Smooth muscle cell (in vitro differentiated cells): Measurements from ENCODE around the gene DCPS. TPM values are rescaled to one million over a fixed set of nuclear protein-coding genes. Genes with fewer than 3 reads are reported as not detected.
"Not testable (repeated sequence)": the region's sequence is repeated elsewhere in the genome, so short reads cannot be mapped to it uniquely, and the experiment has no call there.

Experiments
- DNase-seq: peaks from one replicate; lab custom pipeline; 2025; ENCODE audit not compliant: unreplicated experiment; lab: John Stamatoyannopoulos, UW
- H2AFZ ChIP-seq: fragments of 200-600 bp; sonication (generic); 2 replicates; pipeline ENCODE4 v1.6.0; 2016; ENCODE audit warnings: antibody characterized with exemption, low read depth, mild to moderate bottlenecking
- H3F3A ChIP-seq: fragments of 200-600 bp; sonication (generic); 2 replicates; pipeline ENCODE4 v1.6.0; 2017; ENCODE audit warnings: antibody characterized with exemption, low read depth
- H3K27ac ChIP-seq: fragments of 200-600 bp; sonication (generic); 2 replicates; pipeline ENCODE4 v1.5.1; 2016; ENCODE audit warnings: low read depth, mild to moderate bottlenecking
- H3K27me3 ChIP-seq: fragments of 200-600 bp; sonication (generic); 2 replicates; pipeline ENCODE4 v1.6.1; 2016; ENCODE audit warnings: low read depth, mild to moderate bottlenecking
- H3K36me3 ChIP-seq: fragments of 200-600 bp; sonication (generic); 2 replicates; pipeline ENCODE4 v1.5.1; 2016; ENCODE audit warnings: low read depth
- H3K4me1 ChIP-seq: fragments of 200-600 bp; sonication (generic); 2 replicates; pipeline ENCODE4 v1.5.1; 2016; ENCODE audit warnings: low read depth
- H3K4me2 ChIP-seq: fragments of 200-600 bp; sonication (generic); 2 replicates; pipeline ENCODE4 v1.6.0; 2016; ENCODE audit warnings: mild to moderate bottlenecking
- H3K4me3 ChIP-seq: fragments of 200-600 bp; sonication (generic); 2 replicates; pipeline ENCODE4 v1.5.1; 2016; ENCODE audit warnings: mild to moderate bottlenecking
- H3K79me2 ChIP-seq: fragments of 200-600 bp; sonication (generic); 2 replicates; pipeline ENCODE4 v1.6.0; 2016; ENCODE audit warnings: low read depth, mild to moderate bottlenecking
- H3K9ac ChIP-seq: fragments of 200-600 bp; sonication (generic); 2 replicates; pipeline ENCODE4 v1.6.0; 2016; ENCODE audit warnings: low read depth
- H3K9me3 ChIP-seq: fragments of 200-600 bp; sonication (generic); replicated peaks from 2 replicates; pipeline ENCODE4 v1.5.1; 2016; ENCODE audit warnings: low read depth
- H4K20me1 ChIP-seq: fragments of 200-600 bp; sonication (generic); 2 replicates; pipeline ENCODE4 v1.6.0; 2016; ENCODE audit warnings: low read depth
- WGBS: methylation state at CpG from one replicate; pipeline ENCODE4 v1.1.7; 2016; ENCODE audit warnings: low lambda C conversion rate; 5-methylcytosine and 5-hydroxymethylcytosine counted together
- polyA plus RNA-seq: library from polyadenylated mRNA; unstranded; fragments of >200 nt; fragmentation: Nextera tagmentation; extraction: Ambion mirVana; gene quantifications from 2 replicates; pipeline ENCODE4 v1.2.1, GENCODE V29; 2016
- total RNA-seq: library from RNA; depleted of rRNA; stranded (reverse); fragments of >200 nt; gene quantifications from 2 replicates; pipeline ENCODE4 v1.2.3, GENCODE V29; 2014
- TF ChIP-seq, protein P1 (sequence below): fragments of 200-600 bp; sonication (generic); IDR thresholded peaks from 2 replicates; pipeline ENCODE4 v1.5.1; 2017; ENCODE audit warnings: borderline replicate concordance, mild to moderate bottlenecking, antibody characterized with exemption; ENCODE audit not compliant: insufficient read depth, poor library complexity, severe bottlenecking

DCPS gene
- total and polyA plus RNA-seq, 2 experiments from 2014 or later, result 19.0 to 25.4 TPM

DNA sequence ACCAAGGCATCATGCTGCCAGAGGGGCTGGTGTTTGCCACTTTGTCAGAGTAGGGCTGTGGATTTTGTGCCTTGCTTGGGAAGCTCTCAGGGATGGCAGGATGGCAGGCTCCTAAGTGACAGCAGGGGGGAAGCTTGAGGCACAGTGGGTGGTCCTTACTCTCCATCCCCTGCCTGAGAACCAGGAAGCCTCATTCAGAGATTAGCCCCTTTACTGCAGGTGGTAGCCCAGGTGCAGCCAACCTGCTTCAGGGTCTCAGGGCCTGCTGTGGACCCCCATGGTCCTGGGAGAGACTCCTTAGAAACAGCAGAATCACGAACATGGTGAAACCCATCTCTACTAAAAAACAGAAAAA, 42.7 kb downstream of the DCPS start:
- H2AFZ ChIP-seq, result no peak overlapping the region
- peaks cover 23% of the 10 kb centered on the region for H3K79me2 ChIP-seq
- no peak overlapping the region for H3K4me3 ChIP-seq
- 82% methylated on average over 1 of the region's 1 CpG for WGBS
- no peaks in the 10 kb centered on the region for H3K27me3 ChIP-seq
- no peaks in the 10 kb centered on the region for H3K9me3 ChIP-seq
- H3F3A ChIP-seq, result peaks cover 33% of the 10 kb centered on the region
- no peaks in the 10 kb centered on the region for H4K20me1 ChIP-seq
- peak overlapping the region; percentile 64 for H3K4me2 ChIP-seq
- DNase-seq, result no peak
- H3K4me1 ChIP-seq, result peaks cover 23% of the 10 kb centered on the region
- peak overlapping the region; percentile 87 for H3K27ac ChIP-seq
- H3K36me3 ChIP-seq, result no peaks in the 10 kb centered on the region
- H3K9ac ChIP-seq, result peak overlapping the region; percentile 44
- TF ChIP-seq, protein P1, sequence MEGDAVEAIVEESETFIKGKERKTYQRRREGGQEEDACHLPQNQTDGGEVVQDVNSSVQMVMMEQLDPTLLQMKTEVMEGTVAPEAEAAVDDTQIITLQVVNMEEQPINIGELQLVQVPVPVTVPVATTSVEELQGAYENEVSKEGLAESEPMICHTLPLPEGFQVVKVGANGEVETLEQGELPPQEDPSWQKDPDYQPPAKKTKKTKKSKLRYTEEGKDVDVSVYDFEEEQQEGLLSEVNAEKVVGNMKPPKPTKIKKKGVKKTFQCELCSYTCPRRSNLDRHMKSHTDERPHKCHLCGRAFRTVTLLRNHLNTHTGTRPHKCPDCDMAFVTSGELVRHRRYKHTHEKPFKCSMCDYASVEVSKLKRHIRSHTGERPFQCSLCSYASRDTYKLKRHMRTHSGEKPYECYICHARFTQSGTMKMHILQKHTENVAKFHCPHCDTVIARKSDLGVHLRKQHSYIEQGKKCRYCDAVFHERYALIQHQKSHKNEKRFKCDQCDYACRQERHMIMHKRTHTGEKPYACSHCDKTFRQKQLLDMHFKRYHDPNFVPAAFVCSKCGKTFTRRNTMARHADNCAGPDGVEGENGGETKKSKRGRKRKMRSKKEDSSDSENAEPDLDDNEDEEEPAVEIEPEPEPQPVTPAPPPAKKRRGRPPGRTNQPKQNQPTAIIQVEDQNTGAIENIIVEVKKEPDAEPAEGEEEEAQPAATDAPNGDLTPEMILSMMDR, result no peak

DNA sequence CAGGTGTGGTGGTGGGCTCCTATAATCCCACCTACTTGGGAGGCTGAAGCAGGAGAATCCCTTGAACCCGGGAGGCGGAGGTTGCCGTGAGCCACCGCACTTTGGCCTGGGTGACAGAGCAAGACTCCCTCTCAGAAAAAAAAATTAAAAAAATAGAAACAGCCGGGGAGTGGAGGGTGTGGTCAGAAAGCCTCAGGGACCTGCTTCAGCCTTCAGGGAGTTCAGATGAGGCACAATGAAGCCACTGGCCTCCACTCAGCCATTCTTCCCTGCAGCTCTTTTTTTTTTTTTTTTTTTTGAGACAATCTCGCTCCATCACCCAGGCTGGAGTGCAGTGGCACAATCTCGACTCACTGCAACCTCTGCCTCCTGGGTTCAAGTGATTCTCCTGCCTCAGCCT, 43.1 kb downstream of the DCPS start:
- H3K9me3 ChIP-seq, H4K20me1 ChIP-seq, DNase-seq, H3K36me3 ChIP-seq, H3K4me3 ChIP-seq, H3K27me3 ChIP-seq, H2AFZ ChIP-seq: not testable (repeated sequence)
- peaks cover 33% of the 10 kb centered on the region for H3F3A ChIP-seq
- H3K4me2 ChIP-seq, result peak overlapping the region; percentile 64
- peaks cover 21% of the 10 kb centered on the region for H3K4me1 ChIP-seq
- peak overlapping the region; percentile 44 for H3K9ac ChIP-seq
- H3K79me2 ChIP-seq, result peaks cover 27% of the 10 kb centered on the region
- 81% methylated on average over 7 of the region's 7 CpGs for WGBS
- peak overlapping the region; percentile 87 for H3K27ac ChIP-seq

DNA sequence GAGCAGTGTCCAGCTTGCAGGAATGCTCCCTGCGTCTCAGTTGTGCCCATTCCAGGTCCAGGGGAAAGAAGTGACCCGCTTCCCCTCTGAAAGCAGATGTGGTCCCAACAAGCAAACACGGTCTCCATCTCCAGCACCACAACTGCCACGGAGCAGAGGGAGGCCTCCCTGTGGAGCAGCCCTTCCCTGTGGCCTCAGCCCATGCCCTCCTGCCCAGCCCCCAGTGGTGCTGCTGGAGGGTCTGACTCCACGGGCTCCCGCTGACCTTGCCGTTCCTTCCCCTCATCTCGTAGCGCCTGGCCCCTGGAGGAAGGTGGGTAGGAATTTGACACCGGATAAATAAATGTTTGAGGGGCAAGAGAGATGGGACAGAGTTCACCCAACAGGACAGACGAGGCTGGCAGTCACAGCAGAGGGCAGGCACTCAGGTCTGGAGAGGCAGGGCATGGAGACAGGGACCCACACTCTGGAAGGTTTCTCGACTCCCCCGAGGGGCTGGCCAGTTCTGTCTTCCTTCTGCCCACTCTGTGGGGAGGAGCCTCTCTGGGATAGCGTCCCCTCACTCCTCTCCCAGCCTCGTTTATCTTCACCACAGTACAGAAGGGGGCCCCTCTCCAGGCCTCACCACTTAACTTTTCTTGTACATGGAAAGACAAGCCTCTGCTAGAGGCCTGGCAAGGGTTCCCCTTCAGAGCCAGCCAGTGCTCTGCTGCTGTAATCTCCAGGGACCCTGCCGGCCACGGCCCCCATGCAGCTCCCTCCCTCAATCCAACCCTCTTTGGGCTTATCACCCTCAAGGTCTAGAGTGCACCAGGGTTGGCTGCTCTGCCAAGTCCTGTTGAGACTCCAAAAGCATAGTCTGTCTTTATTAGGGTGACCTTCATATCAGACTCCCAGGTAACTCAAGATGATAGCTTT, 44.1 kb downstream of the DCPS start:
- TF ChIP-seq, protein P1, result no peak
- Histone ChIP-seq H3K9ac (no peak overlapping the region), H3K36me3 (no peaks in the 10 kb centered on the region), H3K79me2 (peaks cover 38% of the 10 kb centered on the region), H3F3A (peaks cover 34% of the 10 kb centered on the region), H3K4me2 (peak overlapping the region; percentile 43), H3K27ac (peak overlapping the region; percentile 87), H3K27me3 (no peaks in the 10 kb centered on the region), H4K20me1 (peaks cover 5% of the 10 kb centered on the region), H2AFZ (no peak overlapping the region), H3K9me3 (no peaks in the 10 kb centered on the region), H3K4me1 (peaks cover 24% of the 10 kb centered on the region), H3K4me3 (no peak overlapping the region)
- 60% methylated on average over 16 of the region's 17 CpGs for WGBS
- DNase-seq, result no peak

DNA sequence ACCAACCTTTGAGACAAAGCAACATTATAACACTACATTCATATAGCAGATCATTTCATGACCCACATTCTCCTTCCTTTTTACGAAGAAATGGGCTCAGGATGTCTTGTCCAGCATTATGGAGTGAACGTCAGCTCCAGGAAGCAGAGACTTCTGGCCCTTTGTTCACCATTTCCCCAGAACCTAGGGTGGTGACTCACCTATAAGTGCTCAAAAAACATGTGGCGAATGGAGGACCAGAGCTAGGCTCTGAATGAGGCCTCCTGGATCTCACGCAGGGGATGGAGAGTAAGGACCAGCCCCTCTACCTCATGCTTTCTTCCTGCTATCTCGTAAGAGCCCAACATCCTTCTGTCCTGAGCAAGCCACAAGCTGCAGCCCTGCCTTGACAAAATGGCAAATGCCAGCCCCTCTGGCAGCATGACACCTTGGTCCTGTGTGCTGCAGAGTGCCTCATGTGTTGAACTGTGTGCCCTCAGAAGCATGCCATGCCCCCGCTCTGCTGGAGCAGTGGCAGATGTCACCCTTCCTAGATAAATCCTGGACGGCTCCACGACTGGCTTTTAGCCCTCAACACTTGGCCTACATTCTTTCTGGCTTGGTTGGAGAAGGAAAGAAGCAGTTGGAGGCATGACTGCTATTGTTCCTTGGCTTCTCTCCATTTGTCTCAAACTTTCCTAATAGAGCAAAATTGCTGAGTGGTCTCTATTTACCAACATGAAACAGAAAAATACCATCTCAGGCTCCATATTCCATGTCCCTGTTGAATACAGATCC, 45.1 kb downstream of the DCPS start:
- no peak for DNase-seq
- peak overlapping the region; percentile 87 for H3K27ac ChIP-seq

More for the DNA sequence above, 45.1 kb downstream of the DCPS start:
- WGBS, result 56% methylated on average over 8 of the region's 8 CpGs
- H3K4me2 ChIP-seq, result peak overlapping the region; percentile 43
- no peaks in the 10 kb centered on the region for H3K27me3 ChIP-seq
- H3K9me3 ChIP-seq, result no peaks in the 10 kb centered on the region
- peaks cover 33% of the 10 kb centered on the region for H3K4me1 ChIP-seq
- peaks cover 41% of the 10 kb centered on the region for H3K79me2 ChIP-seq
- H3K4me3 ChIP-seq, result no peak overlapping the region
- no peaks in the 10 kb centered on the region for H3K36me3 ChIP-seq
- TF ChIP-seq, protein P1, result no peak
- H2AFZ ChIP-seq, result no peak overlapping the region
- H4K20me1 ChIP-seq, result peaks cover 5% of the 10 kb centered on the region
- H3K9ac ChIP-seq, result no peak overlapping the region
- H3F3A ChIP-seq, result peaks cover 39% of the 10 kb centered on the region
